ENCODE data around the gene ABHD12B. TPM values are rescaled to one million over a fixed set of nuclear protein-coding genes. Genes with fewer than 3 reads are reported as not detected.

Gene ABHD12B
- total RNA-seq, 2 donors from 2014 or later = 0.83 TPM; not detected in 1

- H3K27ac ChIP-seq = peak overlapping the region; percentile 75
- TF ChIP-seq CTCF (IDR thresholded peaks at IDR 0.05) = peak; percentile 76 to 86
These were observed 11.3 kb upstream of the ABHD12B start for GRCh38 chr14:50860478-50861086.

GRCh38 chr14:50862036-50862570, 9.8 kb upstream of the ABHD12B start:
- no peaks in the 10 kb centered on the region for H3K9me3 ChIP-seq
- H3K4me3 ChIP-seq = no peak overlapping the region
- DNase-seq (ENCODE audit: low spot score) = no peak
- no peak for TF ChIP-seq CTCF (IDR thresholded peaks at IDR 0.05)
- peaks cover 0 to 6% of the 10 kb centered on the region in 2 donors for H3K4me1 ChIP-seq
- no peaks in the 10 kb centered on the region for H3K27me3 ChIP-seq
- no peaks in the 10 kb centered on the region for H3K36me3 ChIP-seq
- H3K27ac ChIP-seq = no peak overlapping the region

More at GRCh38 chr14:50860478-50861086, 11.3 kb upstream of the ABHD12B start:
- H3K36me3 ChIP-seq = no peaks in the 10 kb centered on the region
- peaks cover 0 to 6% of the 10 kb centered on the region in 2 donors for H3K4me1 ChIP-seq
- no peaks in the 10 kb centered on the region for H3K9me3 ChIP-seq
- H3K4me3 ChIP-seq = peak overlapping the region; percentile 45 to 61
- peak; percentile 90 for DNase-seq (ENCODE audit: low spot score)
- H3K27me3 ChIP-seq = no peaks in the 10 kb centered on the region

- Histone ChIP-seq H3K27ac (no peak overlapping the region), H3K36me3 (no peaks in the 10 kb centered on the region), H3K4me1 (peaks cover 0 to 4% of the 10 kb centered on the region in 2 donors), H3K4me3 (no peak overlapping the region), H3K9me3 (no peaks in the 10 kb centered on the region), H3K27me3 (no peaks in the 10 kb centered on the region)
- no peak for DNase-seq (ENCODE audit: low spot score)
- TF ChIP-seq CTCF (IDR thresholded peaks at IDR 0.05) = no peak
These were observed 7.6 kb upstream of the ABHD12B start for GRCh38 chr14:50864237-50864636.

GRCh38 chr14:50864946-50865345, 6.9 kb upstream of the ABHD12B start:
- no peaks in the 10 kb centered on the region for H3K4me1 ChIP-seq
- DNase-seq (ENCODE audit: low spot score) = no peak
- H3K27me3 ChIP-seq = no peaks in the 10 kb centered on the region
- TF ChIP-seq CTCF (IDR thresholded peaks at IDR 0.05) = no peak
- no peaks in the 10 kb centered on the region for H3K36me3 ChIP-seq
- no peaks in the 10 kb centered on the region for H3K9me3 ChIP-seq
- H3K27ac ChIP-seq = no peak overlapping the region
- H3K4me3 ChIP-seq = no peak overlapping the region

GRCh38 chr14:50865391-50866076, 6.3 kb upstream of the ABHD12B start:
- no peak for DNase-seq (ENCODE audit: low spot score)
- no peak for TF ChIP-seq CTCF (IDR thresholded peaks at IDR 0.05)
- no peak overlapping the region for H3K27ac ChIP-seq

More at GRCh38 chr14:50865391-50866076, 6.3 kb upstream of the ABHD12B start:
- Histone ChIP-seq H3K4me3 (no peak overlapping the region), H3K36me3 (no peaks in the 10 kb centered on the region), H3K9me3 (no peaks in the 10 kb centered on the region), H3K4me1 (no peaks in the 10 kb centered on the region), H3K27me3 (no peaks in the 10 kb centered on the region)
